Stimulated activated CD4-positive, alpha-beta T cell treated with anti-CD3 and anti-CD28 coated beads, Interleukin-4, amount 100 ng/mL, for 48 hours (primary cell): Measurements from ENCODE around the gene IL3.

Experiments used
- DNase-seq, 2 donors: peaks; one replicate each; pipeline ENCODE4 v3.0.0-alpha.2; 2020; ENCODE audit warnings: low read depth in 2 of 2

The IL3 gene

DNA sequence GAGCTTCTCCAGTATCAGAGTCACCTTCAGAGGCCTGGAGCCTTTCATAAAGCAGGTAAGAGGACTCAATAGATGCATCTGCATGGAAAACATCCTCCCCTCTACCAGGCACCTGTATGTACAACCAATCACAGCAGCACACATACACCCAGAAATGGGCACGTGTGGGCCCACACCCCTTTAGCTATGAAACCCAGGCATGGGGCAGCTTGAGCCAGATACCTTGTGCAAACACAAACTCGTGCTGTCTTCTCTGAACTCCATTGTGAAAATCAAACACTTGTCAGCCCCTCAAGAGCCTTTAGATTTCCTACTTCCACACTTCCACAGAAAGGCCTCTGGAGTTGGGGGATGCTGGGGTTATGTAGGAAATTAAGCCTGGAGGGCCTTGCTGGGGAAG lies 12.1 kb downstream of the IL3 start:
- no peak for DNase-seq

DNA sequence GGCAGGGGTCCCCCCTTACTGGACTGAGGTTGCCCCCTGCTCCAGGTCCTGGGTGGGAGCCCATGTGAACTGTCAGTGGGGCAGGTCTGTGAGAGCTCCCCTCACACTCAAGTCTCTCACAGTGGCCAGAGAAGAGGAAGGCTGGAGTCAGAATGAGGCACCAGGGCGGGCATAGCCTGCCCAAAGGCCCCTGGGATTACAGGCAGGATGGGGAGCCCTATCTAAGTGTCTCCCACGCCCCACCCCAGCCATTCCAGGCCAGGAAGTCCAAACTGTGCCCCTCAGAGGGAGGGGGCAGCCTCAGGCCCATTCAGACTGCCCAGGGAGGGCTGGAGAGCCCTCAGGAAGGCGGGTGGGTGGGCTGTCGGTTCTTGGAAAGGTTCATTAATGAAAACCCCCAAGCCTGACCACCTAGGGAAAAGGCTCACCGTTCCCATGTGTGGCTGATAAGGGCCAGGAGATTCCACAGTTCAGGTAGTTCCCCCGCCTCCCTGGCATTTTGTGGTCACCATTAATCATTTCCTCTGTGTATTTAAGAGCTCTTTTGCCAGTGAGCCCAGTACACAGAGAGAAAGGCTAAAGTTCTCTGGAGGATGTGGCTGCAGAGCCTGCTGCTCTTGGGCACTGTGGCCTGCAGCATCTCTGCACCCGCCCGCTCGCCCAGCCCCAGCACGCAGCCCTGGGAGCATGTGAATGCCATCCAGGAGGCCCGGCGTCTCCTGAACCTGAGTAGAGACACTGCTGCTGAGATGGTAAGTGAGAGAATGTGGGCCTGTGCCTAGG lies 13.0 kb downstream of the IL3 start, which contains the start of gene CSF2:
Gene CSF2, plus strand, starts transcription at position 559 of the 783 bp plus-strand sequence. Its CDS starts 35 bp downstream, at position 594.
- no peak for DNase-seq

DNA sequence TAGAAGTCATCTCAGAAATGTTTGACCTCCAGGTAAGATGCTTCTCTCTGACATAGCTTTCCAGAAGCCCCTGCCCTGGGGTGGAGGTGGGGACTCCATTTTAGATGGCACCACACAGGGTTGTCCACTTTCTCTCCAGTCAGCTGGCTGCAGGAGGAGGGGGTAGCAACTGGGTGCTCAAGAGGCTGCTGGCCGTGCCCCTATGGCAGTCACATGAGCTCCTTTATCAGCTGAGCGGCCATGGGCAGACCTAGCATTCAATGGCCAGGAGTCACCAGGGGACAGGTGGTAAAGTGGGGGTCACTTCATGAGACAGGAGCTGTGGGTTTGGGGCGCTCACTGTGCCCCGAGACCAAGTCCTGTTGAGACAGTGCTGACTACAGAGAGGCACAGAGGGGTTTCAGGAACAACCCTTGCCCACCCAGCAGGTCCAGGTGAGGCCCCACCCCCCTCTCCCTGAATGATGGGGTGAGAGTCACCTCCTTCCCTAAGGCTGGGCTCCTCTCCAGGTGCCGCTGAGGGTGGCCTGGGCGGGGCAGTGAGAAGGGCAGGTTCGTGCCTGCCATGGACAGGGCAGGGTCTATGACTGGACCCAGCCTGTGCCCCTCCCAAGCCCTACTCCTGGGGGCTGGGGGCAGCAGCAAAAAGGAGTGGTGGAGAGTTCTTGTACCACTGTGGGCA lies 13.8 kb downstream of the IL3 start:
- DNase-seq, result no peak

DNA sequence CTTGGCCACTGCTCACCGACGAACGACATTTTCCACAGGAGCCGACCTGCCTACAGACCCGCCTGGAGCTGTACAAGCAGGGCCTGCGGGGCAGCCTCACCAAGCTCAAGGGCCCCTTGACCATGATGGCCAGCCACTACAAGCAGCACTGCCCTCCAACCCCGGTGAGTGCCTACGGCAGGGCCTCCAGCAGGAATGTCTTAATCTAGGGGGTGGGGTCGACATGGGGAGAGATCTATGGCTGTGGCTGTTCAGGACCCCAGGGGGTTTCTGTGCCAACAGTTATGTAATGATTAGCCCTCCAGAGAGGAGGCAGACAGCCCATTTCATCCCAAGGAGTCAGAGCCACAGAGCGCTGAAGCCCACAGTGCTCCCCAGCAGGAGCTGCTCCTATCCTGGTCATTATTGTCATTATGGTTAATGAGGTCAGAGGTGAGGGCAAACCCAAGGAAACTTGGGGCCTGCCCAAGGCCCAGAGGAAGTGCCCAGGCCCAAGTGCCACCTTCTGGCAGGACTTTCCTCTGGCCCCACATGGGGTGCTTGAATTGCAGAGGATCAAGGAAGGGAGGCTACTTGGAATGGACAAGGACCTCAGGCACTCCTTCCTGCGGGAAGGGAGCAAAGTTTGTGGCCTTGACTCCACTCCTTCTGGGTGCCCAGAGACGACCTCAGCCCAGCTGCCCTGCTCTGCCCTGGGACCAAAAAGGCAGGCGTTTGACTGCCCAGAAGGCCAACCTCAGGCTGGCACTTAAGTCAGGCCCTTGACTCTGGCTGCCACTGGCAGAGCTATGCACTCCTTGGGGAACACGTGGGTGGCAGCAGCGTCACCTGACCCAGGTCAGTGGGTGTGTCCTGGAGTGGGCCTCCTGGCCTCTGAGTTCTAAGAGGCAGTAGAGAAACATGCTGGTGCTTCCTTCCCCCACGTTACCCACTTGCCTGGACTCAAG lies 14.6 kb downstream of the IL3 start:
- DNase-seq, result no peak

DNA sequence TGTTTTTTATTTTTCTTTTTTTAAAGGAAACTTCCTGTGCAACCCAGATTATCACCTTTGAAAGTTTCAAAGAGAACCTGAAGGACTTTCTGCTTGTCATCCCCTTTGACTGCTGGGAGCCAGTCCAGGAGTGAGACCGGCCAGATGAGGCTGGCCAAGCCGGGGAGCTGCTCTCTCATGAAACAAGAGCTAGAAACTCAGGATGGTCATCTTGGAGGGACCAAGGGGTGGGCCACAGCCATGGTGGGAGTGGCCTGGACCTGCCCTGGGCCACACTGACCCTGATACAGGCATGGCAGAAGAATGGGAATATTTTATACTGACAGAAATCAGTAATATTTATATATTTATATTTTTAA lies 15.2 kb downstream of the IL3 start:
- DNase-seq, result no peak

DNA sequence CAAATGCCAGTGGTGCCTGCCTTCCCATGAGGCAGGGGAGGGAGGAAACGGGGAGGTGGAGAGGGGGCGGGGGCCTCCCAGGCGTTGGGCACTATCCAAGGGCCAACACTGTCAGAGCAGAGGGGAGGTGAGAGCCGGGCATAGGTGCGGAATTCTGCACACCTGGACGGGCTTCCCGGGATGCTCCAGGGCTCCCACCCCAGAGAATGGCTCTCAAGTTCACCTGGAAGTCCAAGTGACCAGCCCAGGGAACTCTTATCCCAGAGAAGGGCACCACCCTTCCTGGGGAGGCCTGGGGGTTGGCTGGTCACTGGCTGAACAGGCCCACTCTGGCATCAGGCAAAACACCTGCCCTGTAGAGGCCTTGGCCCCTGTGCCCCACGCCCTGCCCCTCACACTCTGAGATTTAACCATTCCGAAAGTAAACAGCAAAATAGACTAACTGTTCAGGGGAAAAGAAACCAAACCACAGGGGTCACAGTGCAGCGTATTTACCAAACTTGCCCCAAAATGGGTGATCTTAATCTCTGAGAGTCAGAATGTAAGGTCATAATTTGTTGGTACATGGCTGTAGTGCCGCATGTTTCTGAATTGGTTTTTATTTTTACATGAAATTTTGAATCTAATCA lies 15.9 kb downstream of the IL3 start:
- no peak for DNase-seq

DNA sequence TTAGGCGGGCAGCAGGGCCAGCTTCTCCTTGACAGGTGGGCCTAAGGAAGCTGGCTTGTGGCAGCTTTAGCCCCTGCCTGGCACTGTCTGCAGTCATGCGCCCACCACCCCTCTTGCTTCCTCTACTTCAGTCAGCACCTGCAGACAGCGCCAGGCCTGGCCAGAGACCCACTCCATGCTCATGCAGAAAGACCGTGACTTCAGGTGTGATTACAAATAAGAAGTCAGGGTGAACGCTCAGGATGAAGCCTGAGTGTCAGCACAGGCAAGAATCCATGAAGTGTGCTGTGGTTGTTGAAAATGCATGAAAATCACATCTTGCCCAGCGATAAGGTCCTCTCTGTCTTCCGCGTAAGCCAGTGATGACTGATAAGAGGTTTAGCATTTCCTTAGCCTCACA lies 16.5 kb downstream of the IL3 start:
- DNase-seq, result no peak

DNA sequence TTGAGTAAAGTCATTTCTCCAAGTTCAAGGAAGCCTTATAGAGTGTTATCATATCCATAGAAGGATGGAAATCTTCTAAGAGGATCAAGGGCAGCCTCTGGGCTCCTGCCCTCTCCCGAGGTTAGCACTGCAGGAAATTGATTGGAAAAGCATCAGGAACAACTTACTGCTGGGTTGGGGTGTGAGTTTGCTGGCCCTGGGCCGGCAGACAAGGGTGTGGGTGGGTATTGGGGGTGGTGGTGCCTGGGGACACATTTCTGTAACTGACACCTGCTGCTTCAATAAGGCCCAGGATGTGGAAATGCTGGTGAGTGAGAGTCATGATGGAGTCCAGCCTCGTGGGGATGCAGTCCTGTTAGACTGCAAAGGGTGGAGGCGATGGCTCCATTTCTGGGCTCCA lies 18.6 kb downstream of the IL3 start:
- DNase-seq, result no peak

DNA sequence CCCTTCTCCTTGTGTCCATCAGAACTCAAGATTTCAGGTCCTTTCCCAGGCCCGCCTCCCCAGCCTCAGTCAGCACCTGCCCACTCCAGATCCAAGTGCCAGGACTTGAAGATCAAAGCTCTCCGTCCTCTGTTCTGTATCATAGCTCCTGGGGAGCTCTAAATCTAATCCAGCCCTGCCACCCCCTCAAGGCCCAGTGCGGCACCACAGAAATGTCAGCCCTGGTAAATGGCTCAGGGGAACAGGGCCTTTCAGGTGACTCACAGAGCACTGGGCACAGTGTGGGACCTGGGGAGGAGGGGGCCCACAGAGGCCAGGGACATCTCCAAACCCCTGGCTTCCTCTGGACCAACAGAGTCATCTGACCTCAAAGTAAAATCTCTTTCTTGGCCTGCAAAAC lies 19.2 kb downstream of the IL3 start:
- DNase-seq, result no peak

DNA sequence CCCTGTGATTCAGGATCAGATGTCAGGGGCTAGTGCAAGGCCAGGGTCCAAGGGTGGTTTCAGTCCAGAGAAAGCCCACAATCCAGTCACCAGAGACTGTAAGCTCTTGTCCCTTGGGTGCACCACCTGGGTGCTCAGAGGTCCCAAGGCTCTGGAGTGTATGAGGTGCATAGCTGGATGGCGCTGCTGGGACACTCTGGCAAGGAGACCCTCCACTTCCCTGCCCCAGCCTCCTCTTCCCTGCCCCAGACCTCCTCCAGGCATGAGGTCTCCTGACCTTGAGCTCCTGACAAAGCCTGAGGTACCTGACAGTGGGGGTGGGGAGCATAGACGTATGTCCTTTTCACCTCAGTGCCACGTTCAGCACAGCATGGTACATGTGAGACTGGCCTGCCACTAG lies 20.1 kb downstream of the IL3 start:
- DNase-seq, result no peak

DNA sequence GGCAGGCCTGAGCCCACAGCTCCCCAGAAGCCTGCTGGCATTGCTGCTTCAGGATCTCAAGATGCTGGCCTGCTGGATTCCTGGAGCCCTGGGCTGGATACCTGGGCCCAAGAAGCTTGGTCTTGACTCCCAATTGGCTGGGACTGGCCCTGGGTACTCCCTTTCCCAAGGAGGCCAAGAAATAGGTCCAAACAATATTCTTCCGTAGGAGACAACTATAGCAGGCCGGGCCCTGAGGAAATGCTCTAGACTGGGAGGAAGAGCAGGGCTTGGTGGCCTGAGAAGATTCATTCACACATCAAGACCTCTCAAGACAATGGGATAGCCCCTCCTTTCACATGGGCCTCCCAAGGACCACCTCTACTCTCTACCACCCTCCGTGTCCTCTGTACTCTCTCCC lies 21.0 kb downstream of the IL3 start:
- no peak for DNase-seq

DNA sequence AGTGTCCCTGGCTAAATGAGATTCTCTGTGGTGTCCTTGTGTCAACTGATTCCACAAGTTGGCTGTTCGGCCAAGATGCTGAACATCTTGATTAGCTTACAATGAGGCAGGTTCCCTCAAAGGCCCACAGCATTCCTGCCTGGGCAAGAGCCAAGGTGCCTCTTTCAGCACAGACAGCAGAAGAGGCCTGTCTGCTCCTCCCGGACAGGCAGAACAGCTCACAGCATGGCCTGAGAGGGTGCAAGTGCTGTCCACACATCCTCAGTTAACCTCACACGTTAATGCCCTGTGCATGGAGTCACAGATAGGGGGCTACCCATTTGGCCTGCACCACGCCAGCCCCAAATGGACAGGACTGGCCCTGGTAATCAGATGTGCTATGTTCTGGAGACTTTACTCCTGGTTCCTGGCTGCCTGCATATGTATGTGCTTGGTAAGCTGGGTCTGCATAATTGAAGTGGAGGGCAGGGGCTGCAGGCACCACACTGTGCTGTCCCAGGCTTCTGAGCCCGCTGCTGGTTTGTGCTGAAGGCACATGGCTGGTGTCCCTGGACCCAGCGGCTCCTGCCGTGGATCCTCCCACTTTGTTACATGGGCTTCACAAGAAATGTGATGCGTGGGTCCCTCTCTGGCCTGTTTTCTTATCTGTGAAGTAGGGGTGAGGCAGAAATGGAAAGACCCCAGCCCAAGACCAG lies 22.0 kb downstream of the IL3 start:
- no peak for DNase-seq

DNA sequence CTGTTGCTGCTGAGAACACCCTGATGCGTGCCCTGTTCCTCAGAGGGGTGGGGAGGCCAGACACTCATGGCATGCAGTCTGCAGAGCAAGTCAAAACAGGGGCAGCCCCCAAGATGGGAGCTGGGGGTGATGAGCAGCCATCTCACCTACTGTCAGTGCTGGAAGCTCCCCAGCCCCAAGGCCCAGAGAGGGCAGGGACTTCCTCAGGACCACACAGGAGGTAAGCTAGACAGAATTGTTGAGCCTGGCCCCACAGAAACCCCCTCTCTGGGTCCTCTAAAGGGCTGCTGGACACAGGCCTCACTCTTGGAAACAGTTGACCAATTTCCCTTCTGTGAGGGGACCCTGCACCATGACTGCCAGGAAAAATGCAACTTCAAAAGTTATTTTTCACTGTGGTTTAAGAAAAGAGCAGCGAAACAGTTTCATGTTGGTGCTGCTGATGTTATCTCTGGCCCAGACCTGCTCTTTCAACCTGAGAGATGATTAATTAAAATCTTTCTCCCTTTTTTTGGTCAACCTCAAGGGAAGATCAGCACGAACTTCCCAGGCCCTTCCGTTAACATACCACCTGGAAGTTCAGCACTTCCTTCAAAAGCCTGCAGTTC lies 22.7 kb downstream of the IL3 start:
- DNase-seq, result peak in 1 of 2 donors; percentile 50

DNA sequence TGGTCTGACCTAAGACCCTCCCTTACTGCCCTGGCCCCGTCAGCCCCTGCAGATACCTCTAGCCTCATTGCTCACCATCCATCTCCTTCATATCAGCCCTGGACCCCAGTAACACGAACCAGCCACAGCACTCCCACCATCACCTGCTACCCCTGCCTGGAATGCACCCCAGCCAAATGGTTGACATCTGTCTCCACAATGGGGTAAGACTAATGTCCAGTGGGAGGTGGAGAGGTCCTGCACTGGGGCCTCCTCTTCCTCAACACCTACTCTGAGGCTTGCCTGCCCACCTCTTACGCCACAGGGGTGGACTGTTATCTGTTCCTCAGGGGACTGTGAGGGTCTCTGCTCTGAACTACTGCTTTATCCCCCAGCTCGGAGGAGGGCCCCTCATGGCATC lies 25.2 kb downstream of the IL3 start:
- DNase-seq, result no peak

DNA sequence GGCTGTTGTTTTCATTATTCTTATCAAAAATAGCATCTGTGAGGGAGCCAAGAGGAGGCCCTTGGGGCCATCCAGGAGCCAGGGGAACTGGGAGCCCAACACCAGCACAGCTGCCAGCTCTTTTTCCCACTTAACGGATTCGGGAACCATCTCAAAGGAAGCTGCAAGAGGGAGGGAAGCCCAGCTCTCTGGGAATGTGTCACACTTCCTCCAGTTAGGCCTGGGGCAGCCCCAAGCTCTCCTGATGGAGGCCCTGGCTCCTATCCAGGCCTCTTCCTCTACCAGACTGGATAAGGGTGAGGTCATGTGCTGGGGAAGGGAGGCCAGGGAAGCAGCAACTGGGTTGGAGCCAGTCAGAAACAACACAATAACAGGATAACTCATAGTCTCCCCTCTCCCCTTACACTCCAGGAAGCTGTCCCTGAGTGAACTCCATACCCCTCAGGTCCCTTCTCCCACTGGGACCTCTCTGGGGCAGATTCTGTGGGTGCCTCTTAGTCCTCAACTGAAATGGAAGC lies 25.9 kb downstream of the IL3 start:
- no peak for DNase-seq

DNA sequence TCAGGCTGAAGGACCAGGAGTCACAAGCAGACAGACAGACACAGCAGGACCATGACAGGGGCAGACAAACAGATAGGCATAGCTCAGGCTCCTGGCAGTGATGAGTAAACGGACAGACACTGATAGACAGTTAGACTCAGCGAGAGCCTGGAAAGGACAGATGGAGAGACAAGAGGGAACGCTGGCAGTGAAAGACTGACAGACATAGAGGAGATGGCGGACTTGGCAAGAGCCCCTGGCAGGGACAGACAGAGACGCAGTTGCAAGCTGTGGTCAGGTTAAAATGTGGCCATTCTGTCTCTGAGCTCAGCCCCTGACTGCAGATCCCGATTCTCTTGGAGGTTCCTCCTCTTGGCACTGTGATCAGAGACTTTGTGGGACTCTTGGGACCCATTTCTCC lies 26.7 kb downstream of the IL3 start:
- DNase-seq, result no peak

DNA sequence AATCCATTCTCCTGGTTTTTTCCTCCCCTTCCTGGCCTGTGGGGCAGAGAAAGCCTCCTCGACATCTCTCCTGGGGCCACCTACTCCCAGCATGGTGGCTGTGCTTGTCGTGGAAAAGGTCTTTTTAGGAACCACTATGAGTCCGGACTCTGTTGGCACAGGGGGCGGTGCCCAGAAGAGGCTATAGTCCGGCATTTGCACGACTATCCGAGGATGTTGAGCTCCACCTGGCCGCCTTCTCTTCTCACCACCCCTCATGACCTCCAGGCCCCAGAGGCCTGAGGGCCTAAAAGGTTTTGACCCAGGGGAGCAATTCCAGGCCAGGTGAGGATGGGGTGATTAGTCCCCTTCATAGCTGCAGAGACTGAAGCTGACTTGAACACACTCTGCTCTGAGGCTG lies 27.2 kb downstream of the IL3 start:
- no peak for DNase-seq

DNA sequence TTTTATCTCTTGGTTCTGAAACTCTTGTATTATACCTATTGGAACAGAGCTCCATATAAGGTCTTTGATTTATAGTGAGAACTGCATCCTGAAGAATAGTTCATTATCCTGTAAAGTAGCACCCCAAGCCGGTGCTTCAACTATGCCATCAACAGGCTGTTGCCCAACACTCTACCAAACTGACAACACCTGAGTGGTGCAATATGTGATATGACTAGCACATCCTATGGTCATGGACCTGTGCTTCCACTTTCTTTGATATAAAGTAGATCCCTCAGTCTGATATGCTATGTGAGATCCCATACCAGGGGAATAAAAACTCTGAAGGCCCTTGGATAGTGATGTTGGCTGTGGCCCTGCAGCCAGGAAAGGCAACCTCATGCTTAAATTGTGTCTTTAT lies 28.9 kb downstream of the IL3 start:
- DNase-seq, result no peak

DNA sequence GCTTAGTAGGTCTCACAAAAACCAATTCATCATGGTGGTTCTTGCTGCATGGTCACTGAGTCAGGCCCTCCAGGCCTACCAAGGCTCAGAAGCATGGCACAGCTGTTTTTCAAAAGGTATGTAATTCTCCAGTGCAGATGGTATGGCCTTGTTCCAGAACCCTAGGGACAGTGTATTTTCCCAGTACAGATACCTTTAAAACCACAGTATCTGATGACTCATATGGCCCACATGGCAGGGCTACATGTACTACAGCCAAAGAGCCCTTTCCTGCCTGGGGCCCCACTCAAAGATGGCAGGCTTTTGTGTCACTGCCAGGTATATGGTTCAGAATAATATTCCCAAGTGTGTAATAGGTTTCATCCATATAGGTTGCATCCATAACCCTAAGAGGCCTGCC lies 29.7 kb downstream of the IL3 start:
- DNase-seq, result no peak

DNA sequence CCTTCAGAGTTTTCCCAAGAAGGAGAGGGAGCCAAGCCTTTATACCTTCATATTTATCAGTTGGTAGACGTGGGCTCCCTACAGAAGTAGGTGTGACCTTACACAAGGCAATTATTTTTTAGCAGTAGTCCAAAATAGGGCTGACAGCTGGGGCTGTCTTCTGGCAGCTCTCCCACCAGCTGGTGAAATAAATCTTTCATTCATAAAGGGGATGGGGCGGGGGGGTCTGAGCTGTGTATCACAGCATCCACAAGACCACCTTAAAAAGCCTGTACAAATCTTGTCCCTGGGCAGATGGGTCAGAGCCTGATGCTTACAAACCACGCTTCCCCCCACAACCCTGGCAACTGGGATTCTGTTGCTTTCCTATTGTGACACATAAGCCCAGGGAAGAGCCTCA lies 32.8 kb downstream of the IL3 start:
- DNase-seq, result no peak
